ENCODE measurements around the gene GPR132. TPM values are rescaled to one million over a fixed set of nuclear protein-coding genes. Genes with fewer than 3 reads are reported as not detected.

The GPR132 gene
- total RNA-seq: 0.46 TPM

GRCh38 chr14:105065280-105066228 is at the start of gene GPR132:
GPR132 (minus strand) TSS chr14:105065430; CDS start chr14:105055420, 10,010 bp downstream.

GRCh38 chr14:105020815-105021655 is 44.2 kb downstream of the GPR132 start, which contains the start of gene CDCA4:
CDCA4 (minus strand) TSS chr14:105021083; CDS start chr14:105011929, 9,154 bp downstream.

Small RNA genes lying within 50 kb of the gene (small RNA-seq; reads per million reads assigned to genes)
- gene AL512356.2: not detected

Other genes with a start within 250 kb of the GPR132 start
- 31.8 TPM for gene CEP170B, start 200.2 kb downstream of the GPR132 start, total RNA-seq
- gene PLD4, start 140.6 kb downstream of the GPR132 start, total RNA-seq: 9.0 TPM
- gene AHNAK2, start 87.1 kb downstream of the GPR132 start, total RNA-seq: 30.7 TPM
- 12.9 TPM for gene CLBA1, start 79.6 kb downstream of the GPR132 start, total RNA-seq
- gene CDCA4, start 44.3 kb downstream of the GPR132 start, total RNA-seq: 10.8 TPM
- 29.5 TPM for gene JAG2, start 103.3 kb upstream of the GPR132 start, total RNA-seq
- gene NUDT14, start 115.9 kb upstream of the GPR132 start, total RNA-seq: 30.4 TPM
- gene BTBD6, start 183.1 kb upstream of the GPR132 start, total RNA-seq: 43.1 TPM
- gene BRF1, start 235.6 kb upstream of the GPR132 start, total RNA-seq: 74.0 TPM
- 98.5 TPM for gene PACS2, start 249.3 kb upstream of the GPR132 start, total RNA-seq

All from diencephalon (tissue), 1 donor.